Measurements from ENCODE around the gene INPP5D.

INPP5D gene

DNA sequence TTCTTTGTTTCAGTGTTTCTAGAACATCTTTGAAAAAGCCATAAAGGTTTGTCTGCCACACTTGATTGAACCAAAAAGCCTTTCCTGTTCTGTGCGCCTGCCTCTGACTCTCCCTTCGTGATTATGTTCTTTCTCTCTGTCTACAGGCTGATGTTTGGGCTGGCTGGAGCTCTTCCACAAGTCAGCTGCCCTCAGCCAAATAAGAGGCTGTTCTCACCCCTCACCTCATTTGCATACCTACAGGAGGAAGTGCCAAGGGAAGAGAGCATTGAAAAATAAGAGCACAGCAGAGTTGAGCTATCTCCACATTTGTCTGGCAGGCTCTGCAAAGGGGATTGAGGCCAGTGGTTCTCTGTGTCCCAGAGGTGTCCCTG lies 15.8 kb downstream of the INPP5D start:
- peak overlapping the region; percentile 28; the same call in 1 of the 2 replicates for H3K4me3 ChIP-seq (ENCODE audit: low read depth, low read length)
- TF ChIP-seq, protein P1, sequence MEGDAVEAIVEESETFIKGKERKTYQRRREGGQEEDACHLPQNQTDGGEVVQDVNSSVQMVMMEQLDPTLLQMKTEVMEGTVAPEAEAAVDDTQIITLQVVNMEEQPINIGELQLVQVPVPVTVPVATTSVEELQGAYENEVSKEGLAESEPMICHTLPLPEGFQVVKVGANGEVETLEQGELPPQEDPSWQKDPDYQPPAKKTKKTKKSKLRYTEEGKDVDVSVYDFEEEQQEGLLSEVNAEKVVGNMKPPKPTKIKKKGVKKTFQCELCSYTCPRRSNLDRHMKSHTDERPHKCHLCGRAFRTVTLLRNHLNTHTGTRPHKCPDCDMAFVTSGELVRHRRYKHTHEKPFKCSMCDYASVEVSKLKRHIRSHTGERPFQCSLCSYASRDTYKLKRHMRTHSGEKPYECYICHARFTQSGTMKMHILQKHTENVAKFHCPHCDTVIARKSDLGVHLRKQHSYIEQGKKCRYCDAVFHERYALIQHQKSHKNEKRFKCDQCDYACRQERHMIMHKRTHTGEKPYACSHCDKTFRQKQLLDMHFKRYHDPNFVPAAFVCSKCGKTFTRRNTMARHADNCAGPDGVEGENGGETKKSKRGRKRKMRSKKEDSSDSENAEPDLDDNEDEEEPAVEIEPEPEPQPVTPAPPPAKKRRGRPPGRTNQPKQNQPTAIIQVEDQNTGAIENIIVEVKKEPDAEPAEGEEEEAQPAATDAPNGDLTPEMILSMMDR (IDR thresholded peaks at IDR 0.05; ENCODE audit: insufficient read depth, low read depth, low read length, missing control alignments): no peak
- DNase-seq (ENCODE audit: low read depth): peak; percentile 88

DNA sequence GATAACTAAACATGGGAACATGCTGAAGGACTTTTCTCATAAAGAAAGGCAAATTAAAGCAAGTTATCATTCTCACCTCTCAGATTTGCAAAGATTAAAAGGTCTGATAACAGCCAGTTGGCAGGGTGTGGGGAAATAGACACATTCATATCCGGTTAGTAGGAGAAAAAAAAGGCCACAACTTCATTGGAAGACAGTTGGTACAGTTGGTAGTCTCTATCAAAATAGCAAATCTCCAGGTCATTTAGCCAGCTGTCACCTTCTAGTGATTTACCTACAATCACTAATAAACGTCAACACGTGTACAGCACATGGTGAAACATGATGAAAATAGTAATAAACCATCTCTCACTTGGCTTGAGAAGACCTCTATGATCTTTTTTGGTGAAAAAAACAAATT lies 16.6 kb downstream of the INPP5D start:
- DNase-seq (ENCODE audit: low read depth): no peak
- H3K4me3 ChIP-seq (ENCODE audit: low read depth, low read length): no peak overlapping the region; the same call in 1 of the 2 replicates
- TF ChIP-seq, protein P1 (IDR thresholded peaks at IDR 0.05; ENCODE audit: insufficient read depth, low read depth, low read length, missing control alignments): no peak

DNA sequence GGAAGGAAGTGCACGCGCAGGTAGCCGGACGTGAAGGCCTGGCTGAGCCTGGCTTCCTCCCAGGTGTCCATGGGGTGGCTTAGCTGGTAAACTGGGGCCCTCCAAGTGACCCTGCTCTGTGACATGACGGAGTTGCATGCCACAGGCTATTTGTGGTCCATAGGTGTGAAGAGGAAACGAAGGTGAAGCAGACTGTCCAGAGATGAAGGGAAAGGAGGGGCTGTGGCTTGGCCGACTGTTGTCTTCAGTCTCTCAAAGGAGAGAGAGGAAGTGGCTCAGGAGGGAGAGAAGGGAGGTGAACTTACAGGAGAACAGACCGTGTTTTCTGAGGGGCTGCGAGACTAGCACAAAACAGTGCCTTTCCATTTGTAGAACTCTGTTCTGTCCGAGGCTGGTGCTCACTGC lies 19.3 kb downstream of the INPP5D start:
- DNase-seq (ENCODE audit: low read depth): peak; percentile 94
- peak overlapping the region; percentile 48 for H3K4me3 ChIP-seq (ENCODE audit: low read depth, low read length)
- TF ChIP-seq, protein P1 (IDR thresholded peaks at IDR 0.05; ENCODE audit: insufficient read depth, low read depth, low read length, missing control alignments): no peak

DNA sequence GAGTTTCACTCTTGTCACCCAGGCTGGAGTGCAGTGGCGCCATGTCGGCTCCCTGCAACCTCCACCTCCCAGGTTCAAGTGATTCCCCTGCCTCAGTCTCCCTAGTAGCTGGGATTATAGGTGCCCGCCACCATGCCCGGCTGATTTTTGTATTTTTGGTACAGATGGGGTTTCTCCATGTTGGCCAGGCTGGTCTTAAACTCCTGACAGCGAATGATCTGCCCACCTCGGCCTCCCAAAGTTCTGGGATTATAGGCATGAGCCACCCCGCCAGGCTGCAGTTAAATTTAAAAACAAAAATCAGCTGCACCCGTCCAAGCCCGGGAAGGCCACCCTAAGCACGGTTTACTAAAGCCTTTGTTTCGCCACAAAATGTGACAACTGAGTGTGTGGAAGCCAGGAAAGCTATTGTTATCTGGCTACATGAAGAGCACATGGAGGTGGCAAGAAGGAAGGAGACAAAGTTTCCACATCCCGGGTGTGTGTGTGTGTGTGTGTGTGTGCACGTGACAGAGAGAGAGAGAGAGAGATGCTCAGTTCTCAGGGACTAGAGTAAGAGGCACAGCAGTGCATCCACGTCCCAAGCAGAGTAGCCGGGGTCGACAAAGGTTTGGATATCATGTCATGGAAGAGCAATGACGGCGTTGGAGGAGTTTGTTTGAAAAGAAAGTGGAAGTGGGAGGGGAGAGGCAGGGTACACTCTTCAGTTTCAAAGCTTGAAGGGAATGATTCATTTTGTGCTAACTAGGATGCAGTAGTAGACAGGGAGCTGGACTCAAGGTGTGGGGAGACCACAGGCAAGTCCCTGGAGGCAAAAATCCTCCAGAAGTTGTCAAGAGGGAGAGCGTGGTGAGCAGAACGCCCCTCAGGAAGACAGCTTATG lies 20.1 kb downstream of the INPP5D start:
- TF ChIP-seq, protein P1 (IDR thresholded peaks at IDR 0.05; ENCODE audit: insufficient read depth, low read depth, low read length, missing control alignments): no peak
- peak; percentile 72 for DNase-seq (ENCODE audit: low read depth)
- H3K4me3 ChIP-seq (ENCODE audit: low read depth, low read length): peak overlapping the region; percentile 48

DNA sequence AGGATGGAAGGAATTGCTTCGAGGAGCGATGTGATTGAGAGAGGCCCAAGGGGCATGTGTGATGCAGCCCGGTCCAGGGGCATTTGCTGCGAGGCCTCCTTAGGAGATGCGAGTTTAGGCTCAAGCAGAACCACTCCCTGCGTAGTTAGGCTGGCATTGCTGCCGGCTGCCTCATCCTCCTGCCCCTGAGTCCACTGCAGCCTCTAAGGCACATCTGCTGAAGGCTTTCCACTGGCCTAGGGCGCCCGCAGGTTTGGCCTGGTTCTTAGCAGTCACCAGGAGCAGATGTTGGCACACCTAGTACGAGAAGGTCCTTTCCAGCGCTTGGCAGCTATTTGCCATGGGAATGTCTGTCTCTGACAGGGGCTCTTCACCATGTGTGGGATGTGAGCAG lies 20.7 kb downstream of the INPP5D start:
- TF ChIP-seq, protein P1 (IDR thresholded peaks at IDR 0.05; ENCODE audit: insufficient read depth, low read depth, low read length, missing control alignments): no peak
- no peak for DNase-seq (ENCODE audit: low read depth)
- H3K4me3 ChIP-seq (ENCODE audit: low read depth, low read length): peak overlapping the region; percentile 48

DNA sequence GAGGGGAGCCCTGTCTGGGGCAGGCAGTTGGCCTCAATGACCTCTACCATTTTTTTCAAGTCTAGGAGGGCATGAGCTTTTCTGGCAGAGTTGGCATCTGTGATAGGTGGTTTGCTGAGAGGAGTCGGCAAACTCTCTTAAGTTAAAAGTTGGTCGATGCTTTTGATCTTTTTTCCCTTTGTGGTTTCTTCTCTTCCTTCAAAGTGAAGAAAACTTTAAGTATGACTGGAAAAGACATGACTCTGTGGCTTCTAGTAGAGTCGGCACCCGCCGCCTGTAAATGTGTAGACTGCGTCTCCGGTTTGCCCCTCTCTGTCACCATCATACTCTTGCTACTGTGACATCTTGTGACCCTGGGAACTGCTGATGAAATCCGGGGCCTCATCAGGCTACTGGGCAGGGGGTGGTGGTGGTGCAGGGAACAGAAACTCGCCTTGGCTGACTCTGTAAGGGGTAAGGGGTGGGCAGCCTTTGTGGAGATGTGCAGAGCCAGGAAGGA lies 21.1 kb downstream of the INPP5D start:
- DNase-seq (ENCODE audit: low read depth): peak; percentile 70
- H3K4me3 ChIP-seq (ENCODE audit: low read depth, low read length): peak overlapping the region; percentile 48
- TF ChIP-seq, protein P1 (IDR thresholded peaks at IDR 0.05; ENCODE audit: insufficient read depth, low read depth, low read length, missing control alignments): no peak

All from GM12865 (cell line).